Keratinocyte (primary cell): ENCODE measurements around the gene CLEC12A.

Experiments
- CTCF ChIP-seq, 3 experiments: IDR thresholded peaks in 1 of 3; conservative IDR thresholded peaks in 1 of 3; optimal IDR thresholded peaks in 1 of 3; 2 replicates in 2 of 3; 3 replicates in 1 of 3; pipeline versions ENCODE3 to v1.5.1; 2011; ENCODE audit warnings: low read length in 3 of 3, mild to moderate bottlenecking in 3 of 3, moderate library complexity in 2 of 3, control low read depth in 1 of 3, inconsistent platforms in 1 of 3; ENCODE audit not compliant: insufficient read depth in 2 of 3; ENCODE audit errors: extremely low read depth in 1 of 3
- EZH2 ChIP-seq: IDR thresholded peaks from one replicate; pipeline ENCODE4 v1.6.1; 2012; ENCODE audit warnings: inconsistent platforms, mild to moderate bottlenecking, low read length, moderate library complexity

- TF ChIP-seq CTCF (optimal IDR thresholded peaks at IDR 0.05 in 1 of 3, IDR thresholded peaks at IDR 0.05 in 1 of 3, conservative IDR thresholded peaks at IDR 0.05 in 1 of 3; ENCODE audit: extremely low read depth in 1 of 3, insufficient read depth in 2 of 3, low read length in 3 of 3): no peak
- TF ChIP-seq EZH2: no peak
These were observed 1.5 kb upstream of the CLEC12A start for GRCh38 chr12:9969673-9970072.
